ENCODE results near the gene PACSIN1. TPM values are rescaled to one million over a fixed set of nuclear protein-coding genes. Genes with fewer than 3 reads are reported as not detected.

Gene PACSIN1
- total RNA-seq, 1 donor from 2014 or later = 1.3 TPM

DNA sequence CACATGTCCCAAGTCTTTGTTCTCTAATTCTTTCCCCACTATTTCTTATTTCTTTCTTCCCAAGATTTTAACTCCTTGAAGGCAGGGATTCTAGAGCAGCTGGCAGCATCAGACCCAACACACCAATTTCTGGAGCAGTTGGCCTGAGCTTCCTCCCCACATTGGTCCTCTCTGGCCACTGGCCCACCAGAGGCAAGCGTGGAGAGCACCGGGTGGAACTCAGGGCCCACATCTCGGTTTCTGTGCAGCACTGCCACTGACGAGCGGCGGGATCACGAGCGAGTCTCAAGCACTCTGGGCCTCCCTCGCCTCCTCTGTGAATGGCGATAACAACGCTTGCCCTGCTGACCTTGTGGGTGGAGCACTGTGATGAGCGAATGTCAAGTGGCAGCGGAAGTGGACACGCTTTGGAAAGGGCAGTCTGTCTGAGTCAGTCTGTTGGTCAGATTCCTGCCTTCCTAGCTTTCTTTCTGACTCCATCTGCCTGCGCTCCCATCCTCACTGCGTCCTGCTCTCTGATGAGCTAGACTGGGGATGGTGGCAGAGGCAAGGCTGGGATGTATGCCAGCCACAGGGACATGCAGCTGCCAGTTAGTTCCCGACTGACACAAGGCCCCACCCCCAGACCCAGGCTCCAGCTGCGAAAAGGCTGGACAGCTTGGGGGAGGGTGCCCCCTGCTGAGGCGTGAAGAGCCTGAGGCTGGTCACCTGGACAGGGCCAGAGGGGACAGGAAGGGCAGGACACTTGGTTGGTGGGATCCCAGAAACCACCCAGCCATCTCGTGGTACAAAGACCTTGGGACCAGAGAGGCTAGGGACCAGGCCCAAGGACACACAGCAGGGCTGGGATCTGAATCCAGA, 94.7 kb downstream of the PACSIN1 start:
- intact Hi-C loops (cut with micrococcal nuclease) = no loop called here

DNA sequence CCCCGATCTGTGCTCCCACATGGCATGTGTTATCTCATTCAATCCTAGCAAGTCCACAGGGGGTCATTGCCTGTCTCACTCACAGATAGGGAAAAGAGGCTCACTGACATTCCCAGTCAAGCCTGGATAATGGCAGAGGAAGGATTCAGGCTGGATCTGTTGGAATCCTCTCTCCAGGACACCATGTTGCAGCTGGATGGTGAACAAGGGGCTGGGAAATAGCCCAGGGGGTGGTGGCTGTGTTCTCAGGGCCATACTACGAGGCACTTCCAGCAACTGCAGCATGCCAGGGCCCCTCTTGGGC, 95.3 kb downstream of the PACSIN1 start:
- intact Hi-C loops (cut with micrococcal nuclease) = no loop called here

DNA sequence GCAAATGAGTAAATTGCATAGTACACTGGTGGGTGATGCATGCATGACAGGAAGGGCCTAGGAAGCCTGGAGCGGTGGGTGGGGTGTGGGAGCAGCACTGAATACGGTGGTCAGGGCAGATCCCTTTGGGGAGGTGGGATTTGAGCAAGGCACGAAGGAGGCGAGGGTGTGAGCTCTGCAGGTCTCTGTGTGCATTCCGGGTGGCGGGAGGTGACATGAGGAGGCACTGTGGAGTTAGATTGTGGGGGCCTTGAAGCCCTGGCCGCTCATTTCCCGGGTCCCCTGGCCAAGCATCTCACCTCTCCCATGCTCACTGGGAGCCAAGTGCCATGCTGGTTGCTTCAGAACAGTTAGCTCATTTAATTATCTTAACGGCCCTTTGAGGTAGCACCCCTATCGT, 96.5 kb downstream of the PACSIN1 start:
- intact Hi-C loops (cut with micrococcal nuclease) = no loop called here

DNA sequence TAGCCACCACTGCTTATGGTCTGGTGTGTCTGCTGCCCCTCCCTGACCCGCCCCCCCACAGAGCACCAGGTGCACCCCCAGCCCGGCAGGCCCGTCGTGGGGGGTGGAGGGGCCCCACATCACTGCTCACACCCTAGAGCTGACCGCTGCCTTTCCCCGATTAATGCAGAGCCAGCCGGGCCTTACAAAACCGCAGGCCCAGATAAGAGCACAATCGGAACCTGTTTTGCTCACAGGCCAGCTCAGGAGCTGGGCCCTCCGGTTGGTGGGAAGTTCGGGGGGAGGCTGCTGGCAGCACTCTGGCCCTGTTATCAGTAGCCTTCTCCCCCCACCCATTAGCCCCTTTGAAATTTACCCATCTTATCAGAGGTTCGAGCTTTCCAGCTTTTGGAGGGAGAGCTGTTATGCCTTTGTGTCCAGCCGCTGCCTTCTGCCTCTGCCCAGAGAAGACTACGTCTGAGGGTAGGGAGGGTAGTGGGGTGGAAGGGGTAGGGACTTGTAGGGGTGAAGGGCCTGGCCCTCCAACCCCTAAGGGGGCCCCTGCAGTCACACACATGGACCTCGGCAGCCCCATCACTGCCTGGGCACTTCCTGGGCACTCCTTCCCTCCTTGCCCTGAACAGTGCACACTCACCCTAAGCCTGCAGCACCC, 97.1 kb downstream of the PACSIN1 start:
- intact Hi-C loops (cut with micrococcal nuclease) = no loop called here

DNA sequence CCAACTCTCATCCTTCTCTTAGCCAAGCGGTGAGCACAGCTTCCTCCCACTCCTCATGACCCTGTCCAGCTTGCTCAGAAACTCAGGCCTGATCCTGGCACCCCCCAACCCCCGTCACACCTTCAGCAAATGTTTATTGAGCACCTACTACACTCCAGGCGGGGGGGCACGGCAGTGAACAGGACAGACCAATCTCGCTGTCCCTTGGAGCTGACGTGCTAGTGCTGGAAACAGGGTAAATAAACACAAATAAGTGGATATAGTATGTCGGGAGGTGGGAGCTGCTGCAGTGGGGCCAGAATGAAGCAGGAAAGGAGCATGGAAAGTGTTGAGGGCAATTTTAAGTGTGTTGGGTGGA, 97.6 kb downstream of the PACSIN1 start:
- intact Hi-C loops (cut with micrococcal nuclease) = no loop called here

DNA sequence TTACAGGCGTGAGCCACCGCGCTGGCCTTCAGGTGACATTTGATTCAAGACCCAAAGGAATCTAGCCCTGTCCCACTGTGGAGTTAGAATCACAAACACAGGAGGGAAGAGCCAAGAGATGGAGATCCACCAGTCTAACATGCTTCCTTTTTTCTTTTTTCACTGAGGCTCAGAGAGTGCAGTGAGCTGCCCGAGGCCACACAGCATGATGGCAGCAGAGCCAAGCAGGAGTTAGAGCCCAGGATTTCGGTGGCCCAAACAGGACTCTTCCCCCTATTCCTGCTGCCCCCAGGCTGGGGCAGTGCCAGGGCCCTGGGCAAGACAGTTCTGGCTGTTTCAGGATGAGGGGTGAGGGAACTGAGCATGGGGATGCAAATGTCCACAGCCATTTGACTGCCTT, 98.3 kb downstream of the PACSIN1 start:
- intact Hi-C loops (cut with micrococcal nuclease) = no loop called here

DNA sequence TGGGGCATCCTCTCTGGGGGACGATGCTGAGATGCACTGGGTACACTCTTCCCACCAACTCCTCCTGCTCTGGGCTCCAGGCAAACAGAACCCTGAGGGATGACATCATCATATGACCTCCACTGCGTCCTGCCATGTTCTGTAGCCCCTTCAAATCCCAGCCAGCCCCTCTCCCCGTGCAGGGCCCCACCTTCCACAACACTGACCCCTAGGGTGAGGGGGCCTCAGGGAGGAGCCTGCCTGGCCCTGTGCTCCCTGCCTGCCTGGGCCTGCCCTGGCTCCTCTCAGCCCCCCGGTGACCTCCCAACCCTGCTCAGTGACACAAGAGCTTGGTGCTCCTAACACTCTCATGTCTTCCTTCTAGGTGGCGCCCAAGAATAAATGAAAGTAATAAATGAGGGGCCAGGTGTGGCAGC, 99.9 kb downstream of the PACSIN1 start:
- intact Hi-C loops (cut with micrococcal nuclease) = no loop called here

DNA sequence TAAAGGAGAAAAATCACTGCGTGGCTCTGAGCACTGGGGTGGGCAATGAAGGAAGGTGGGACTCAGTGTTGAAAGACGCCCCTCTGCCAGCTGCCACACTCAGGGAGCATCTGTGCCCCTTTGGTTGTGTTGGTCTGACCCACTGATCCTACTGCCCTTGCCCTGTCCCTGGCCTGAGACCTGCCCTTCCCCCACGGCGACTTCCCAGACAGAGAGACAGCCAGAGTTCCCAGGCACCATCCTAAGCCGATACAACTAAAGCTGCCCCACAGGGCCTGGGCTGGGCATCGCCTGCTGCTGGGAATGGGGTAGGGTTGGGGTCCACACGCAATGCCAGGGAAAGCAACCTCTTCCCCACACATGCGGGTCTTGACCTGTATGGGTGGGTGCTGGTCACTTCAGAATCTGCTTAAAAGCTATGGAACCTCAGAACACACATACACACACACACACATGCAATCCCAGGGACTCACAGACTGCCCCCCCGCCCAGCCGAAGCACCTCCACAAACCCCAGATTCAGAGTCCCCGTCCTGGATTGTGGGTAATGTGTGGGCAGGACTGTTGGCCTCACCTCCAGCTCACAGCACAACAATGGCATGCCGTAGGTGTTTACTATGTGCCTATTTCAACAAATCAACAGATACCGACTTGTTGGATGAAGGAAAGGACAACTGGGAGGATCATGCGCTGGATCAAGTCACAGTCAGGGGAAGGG, 101.1 kb downstream of the PACSIN1 start:
- intact Hi-C loops (cut with micrococcal nuclease) = no loop called here

DNA sequence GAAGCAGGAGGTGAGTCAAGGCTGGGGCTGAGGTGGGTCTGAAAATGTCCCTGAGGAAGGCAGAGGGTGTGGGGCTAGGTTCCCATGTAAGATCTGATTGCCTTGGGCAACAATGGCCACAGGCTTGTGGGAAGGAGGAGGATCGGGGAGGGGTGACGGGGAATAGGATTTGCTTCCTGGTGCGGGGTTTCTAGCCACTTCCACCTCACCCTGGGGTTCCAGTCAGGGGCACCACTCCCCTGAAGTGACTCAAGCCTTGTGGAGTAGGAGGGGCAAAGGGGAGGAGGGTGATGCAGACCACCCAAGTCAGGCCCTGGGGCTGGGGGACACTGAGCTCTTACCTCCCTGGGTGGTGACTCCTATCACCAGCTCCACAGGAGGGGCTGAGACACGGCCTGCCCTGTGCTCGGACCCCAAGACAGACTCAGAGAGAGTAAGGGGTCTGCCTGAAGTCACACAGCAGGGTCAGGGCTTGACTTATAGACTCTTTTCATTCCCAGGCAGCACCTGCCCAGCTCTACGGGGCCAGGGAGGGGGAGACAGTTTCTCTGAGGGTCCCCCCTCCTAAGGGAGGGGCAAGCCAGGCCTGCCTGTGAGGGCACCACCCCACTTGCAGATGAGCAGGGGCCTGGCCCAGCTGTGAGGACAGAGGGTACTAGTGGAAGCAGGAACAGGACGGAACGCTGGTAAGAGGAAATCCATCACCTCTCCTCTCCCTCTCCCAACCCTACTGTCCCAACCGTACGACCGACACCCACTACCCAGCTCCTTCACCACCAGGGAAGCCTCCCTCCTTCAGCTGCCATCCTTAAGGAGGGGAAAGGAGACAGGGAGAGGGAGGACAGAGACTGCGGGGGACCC, 102.7 kb downstream of the PACSIN1 start:
- intact Hi-C loops (cut with micrococcal nuclease) = no loop called here

DNA sequence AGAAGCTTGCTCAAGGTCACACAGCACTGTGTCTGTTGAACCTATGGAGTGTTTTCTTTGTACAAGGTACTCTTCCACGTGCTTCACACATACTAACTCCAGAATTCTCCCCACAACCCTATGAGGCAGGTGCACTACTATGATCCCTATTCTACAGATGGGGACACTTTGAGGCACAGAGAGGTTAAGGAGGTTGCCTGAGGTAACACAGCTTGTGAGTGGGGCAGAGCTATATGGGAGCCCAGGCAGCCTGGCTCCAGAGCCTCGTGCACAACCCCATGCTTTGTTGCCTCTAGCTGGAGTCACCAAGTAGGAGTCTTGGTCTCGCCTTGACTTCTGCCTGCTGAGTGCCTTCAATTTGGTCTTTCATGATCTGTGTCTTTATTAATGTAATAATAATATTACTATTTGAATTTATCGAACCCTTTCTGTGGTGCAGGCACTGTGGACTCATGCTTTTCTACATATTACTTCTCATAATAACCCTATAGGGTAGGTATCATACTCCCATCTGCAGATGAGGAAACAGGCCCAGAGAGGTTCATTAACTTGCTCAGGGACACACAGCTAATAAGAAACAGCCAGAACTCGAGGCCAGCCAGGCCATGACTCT, 103.6 kb downstream of the PACSIN1 start:
- intact Hi-C loops (cut with micrococcal nuclease) = no loop called here

DNA sequence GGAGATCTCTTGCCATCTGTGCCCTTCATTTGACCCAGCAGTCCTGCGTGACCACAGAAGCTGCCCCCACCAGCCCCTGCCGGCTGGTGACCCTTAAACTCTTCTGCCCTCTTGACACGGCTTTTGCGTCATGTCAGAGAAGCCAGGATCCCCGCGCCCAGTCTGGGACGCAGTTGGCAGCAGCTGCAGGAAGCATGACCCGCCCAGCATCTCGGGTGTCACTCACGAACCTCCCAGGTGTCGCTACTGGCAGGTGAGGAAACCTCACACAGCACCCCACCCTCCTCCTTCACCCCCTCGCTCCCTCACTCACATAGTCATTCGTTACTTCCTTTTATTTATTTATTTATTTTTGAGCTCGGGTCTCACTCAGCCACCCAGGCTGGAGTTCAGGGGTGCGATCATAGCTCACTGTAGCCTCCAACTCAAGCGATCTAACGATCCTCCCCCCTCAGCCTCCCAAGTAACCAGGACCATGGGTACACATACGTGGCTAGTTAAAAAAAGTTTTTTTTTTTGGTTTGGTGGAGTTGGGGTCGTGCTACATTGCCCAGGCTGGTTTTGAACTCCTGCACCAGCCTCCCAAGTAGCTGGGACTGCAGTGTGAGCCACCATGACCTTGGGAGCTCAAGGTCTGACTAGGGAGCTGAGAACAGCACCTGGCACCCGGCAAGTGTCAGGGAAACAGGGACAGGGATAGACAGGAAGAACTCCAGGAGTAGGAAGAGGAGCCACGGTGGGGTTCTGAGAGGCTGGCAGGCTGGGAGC, 104.4 kb downstream of the PACSIN1 start:
- intact Hi-C loops (cut with micrococcal nuclease) = no loop called here

DNA sequence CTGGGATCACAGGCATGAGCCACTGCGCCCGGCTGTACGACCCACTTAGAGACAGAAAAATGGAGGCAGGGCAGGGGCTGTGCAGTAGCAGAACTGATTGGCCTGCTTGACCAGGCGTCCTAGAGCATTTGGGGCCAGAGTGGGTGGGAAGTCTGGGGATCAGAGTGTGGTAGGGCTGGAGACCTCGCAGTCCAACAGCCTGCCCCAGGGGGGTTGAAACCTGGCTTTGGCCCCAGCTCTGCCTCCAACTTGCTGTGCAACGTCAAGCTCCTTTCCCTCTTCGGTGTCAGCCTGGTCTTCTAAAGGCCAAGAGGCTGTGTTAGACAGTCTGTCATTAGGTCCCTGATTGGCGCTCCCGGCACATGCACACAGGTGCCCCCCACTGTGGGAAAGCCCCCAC, 105.5 kb downstream of the PACSIN1 start:
- intact Hi-C loops (cut with micrococcal nuclease) = no loop called here

DNA sequence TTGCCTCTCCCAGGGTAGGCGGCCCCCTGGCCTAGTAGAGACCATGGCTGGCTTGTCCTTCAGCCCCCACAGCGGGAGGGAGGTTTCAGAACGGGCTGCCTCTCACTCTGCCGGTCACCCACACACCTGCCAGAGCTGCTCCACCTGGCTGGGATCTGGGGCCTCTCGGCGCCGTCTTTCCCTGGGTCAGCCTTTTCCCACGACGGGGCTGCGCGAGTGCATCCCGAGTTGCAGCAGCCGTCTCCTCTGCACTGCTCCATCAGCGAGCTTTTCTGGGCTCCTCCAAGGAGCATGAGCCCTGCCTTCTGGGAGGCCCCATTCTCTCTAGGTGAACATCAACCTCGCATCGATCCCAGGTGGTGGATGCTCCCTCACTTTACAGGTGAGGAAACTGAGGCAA, 106.1 kb downstream of the PACSIN1 start:
- intact Hi-C loops (cut with micrococcal nuclease) = no loop called here

DNA sequence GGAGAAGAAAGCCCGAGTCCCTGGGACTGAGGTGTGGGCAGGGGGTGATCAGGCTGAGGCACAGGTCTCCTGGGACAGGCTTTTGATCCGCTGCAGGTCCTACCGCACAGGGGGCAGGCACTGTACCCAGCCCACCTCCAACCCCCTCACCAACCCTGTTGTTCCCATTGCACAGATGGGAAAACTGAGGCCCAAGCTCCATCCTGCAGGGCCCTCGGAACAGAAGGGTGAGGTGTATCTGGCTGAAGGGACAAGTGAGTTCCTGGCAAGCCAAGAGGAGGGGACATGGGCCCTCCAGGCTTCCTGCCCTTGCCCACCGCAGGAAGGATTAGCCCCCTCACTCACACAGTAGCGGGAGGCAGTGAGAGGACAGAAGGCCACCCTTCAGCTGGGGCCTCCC, 106.7 kb downstream of the PACSIN1 start:
- intact Hi-C loops (cut with micrococcal nuclease) = no loop called here

DNA sequence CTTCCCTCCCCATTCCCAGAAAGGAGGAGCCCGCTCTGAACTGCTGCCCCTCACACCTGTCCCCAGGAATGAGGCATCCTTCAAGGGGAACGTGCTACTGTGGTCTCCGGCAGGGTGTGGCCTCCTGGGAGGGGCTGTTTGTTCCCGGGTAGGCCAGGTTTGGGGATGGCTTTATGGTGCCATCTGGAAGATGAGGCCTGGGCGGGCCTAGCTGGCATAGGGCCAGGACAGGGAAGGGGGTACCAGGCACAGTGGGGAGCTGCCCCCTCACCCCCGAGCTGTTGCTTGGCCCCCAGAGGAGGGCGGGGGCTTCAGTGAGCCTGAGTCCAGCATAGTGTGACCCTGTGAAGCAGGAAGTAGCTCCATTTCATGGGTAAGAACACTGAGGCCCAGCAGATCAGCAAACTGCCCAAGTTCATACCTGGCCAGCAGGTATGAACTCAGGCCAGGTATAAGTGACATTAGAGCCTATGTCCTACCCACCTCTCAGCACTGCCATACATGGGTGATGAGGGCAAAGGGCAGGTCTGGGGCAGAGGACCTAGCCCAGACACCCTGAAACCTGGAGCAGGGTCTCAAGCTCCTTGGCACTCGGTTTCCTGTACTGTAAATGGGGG, 107.8 kb downstream of the PACSIN1 start:
- intact Hi-C loops (cut with micrococcal nuclease) = no loop called here

DNA sequence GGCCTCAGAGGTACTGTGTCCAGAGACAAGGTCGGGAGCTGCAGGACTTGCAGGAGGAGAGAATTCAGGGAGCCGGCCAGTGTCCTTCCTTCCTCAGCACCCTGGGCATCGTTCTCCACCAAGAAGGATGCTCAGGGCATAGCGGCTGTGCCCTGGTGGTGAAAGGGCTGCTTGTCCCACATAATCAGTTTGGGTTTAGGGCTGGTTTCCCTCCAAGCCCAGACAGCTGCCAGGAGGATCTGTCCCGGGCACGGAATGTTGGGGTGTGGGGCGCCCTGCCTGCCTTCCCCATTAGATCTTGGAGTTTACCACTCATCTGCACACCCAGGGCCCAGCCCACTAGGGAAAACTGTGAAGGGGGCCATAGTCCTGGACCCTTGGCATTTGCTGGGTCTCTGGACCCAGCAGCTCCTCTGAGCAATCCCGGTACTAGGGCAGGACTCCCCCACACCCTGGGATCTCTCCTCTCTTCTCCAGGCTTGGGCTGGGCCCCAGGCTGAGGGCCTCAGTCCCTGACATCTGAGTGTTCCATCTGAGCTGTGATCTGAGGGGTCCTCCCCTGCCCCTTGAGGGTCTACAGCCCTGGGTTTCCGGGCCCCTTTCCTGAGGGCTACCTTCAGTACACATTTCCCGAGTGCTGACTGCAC, 108.9 kb downstream of the PACSIN1 start:
- intact Hi-C loops (cut with micrococcal nuclease) = no loop called here

DNA sequence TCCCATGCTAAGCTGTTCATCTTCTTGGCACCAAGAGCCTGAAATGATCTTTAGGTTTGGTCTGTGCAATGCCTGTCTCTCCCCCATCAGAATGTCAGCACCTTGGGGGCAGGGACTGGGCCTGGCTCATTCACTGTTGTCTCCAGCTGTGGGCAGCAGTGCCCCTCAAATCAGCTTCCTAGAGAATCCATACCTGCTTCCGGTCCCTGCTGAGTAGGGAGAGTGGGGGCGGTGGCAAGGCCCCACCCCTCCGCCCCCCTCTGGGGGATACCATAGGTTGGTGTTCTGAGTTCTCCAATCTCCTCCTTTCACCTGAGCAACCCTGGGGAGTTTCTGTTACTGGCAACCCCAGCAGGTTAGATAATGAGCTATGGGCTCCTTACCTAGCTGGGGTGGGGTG, 109.5 kb downstream of the PACSIN1 start:
- intact Hi-C loops (cut with micrococcal nuclease) = no loop called here

DNA sequence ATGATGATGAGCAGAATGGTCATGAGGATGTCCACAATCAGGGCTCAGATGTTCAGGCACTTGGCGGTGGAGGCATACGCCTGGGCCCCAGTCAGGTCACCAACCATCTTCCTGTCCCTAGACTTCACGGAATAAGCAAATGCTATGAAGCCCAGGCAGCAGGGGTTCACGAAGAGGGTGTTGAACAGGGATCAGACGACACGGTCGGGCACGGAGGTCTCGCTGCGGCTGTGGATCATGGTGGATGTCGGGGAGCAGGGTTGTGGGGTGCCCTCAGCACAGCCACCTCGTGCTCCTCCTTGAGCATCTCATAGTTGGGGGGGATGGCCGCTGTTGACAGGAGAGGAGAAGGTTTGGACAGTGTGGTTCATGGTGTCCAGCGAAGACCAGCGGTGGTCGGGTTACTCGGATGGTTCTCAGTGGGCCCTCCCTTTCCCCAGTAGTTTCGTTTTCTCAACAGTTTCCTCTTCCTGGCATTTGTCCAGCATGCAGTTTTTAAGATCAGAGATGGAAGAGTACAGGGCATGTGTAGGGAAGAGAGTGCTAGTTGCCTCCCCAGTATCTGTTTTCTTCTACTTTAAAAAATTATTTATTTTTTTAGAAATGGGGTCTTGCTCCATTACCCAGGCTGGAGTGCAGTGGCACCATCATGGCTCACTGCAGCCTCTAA, 110.5 kb downstream of the PACSIN1 start:
- intact Hi-C loops (cut with micrococcal nuclease) = no loop called here

Measured in T-helper 1 cell treated with Interleukin-12 subunit alpha and Interleukin-12 subunit beta and Interleukin-4 antibody, amounts not matched to agents 30 ng/mL and 1 ng/mL, for 36 hours (primary cell).